ENCODE data around the gene KRT81.
"Not testable (repeated sequence)": the region's sequence is repeated elsewhere in the genome, so short reads cannot be mapped to it uniquely, and the experiment has no call there.

The KRT81 gene

DNA sequence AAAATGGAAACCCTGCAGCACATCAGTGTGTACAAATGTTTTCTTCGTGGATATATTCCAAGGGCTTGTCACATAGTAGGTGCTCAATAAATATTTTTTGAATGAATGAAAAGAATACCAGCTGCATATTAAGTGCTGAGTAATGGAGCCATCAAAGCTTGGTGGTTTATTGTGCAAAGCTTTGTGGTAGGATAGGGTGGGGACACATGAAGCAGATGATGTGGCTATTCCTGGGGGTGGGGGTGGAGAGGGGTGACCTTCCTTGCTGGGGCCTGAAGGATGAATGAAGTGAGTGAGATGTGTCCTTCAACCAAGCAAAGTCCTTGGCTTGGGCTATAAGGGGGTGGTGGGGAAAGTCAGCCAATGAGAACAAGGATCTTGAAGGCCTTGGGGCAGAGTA is 4.3 kb upstream of the KRT81 start:
- DNase-seq, result no peak

- DNase-seq, result no peak
Measured at GRCh38 chr12:52294803-52295202, 3.5 kb upstream of the KRT81 start.

GRCh38 chr12:52293926-52294325 is 2.6 kb upstream of the KRT81 start:
- DNase-seq, result no peak

DNA sequence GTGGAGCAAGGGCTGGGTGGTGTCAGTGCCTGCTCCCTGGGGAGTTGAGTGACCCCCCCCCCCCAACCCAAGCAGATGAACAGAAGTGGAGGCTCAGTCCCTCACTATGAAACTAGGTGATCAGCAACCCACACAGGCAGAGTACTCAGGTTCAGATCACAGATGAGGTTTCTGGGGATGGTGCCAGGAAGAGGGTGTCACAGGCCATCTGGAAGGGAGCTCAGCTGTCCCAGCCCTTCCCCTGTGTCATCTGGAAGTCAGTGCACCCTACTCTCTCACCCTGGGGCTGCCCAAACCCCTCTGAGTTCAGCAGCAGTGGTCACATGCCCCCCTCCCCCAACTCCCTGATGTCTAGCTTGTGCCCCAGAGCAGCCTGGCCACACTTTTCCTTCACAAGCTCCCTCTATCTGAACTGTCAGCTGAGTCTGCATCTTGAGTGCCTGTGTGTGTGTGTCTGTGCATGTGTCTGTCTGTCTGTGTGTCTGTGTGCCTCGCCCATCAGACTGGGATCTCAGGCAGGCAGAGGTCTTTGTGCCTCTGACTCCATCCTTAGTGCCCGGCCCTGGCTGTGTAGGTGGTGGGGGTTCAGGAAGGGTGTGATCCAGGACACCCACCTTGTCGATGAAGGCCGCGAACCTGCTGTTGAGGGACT is 725 bp downstream of the KRT81 start:
- not testable (repeated sequence) for DNase-seq

GRCh38 chr12:52287816-52288805 is 3.2 kb downstream of the KRT81 start:
- DNase-seq, result not testable (repeated sequence)

DNA sequence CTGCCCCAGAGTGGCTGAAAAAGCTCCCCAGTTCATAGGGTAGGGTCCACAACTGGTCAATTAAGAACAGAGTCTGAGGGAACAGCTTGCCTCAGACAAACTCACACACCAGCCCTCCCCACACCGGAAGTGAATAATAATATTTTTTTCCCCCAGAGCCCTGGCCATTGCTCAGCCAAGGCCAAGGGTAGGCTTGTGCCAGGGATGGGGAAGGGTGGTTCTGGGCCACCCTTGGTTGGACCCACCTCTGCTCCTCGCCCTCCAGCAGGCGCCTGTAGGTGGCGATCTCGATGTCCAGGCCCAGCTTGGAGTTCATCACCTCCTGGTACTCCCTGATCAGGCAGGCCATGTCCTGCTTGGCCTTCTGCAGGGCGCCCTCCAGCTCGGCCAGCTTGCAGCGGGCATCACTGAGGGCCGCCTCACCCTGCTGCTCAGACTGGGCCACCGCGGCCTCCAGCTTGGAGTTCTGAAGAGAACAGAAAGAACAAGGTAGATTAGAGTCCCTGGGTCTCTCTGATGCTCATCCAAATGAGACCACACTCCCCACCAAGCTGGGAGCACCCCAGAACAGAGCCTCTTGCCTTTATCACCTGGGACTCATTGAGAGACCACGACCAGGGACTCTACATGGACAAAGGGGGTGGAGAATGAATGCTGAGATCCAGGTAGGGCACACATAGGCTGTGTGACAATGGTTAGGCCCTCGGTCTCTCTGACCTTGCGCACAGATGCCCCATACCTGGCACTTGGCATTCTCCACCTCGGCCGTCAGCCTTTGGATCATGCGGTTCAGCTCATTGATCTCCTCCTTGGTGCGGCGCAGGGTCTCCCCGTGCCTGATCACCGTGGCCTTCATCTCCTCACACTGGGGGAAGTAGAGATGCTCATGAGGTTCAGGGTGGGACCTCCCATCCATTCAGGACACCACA is 4.2 kb downstream of the KRT81 start:
- not testable (repeated sequence) for DNase-seq

DNA sequence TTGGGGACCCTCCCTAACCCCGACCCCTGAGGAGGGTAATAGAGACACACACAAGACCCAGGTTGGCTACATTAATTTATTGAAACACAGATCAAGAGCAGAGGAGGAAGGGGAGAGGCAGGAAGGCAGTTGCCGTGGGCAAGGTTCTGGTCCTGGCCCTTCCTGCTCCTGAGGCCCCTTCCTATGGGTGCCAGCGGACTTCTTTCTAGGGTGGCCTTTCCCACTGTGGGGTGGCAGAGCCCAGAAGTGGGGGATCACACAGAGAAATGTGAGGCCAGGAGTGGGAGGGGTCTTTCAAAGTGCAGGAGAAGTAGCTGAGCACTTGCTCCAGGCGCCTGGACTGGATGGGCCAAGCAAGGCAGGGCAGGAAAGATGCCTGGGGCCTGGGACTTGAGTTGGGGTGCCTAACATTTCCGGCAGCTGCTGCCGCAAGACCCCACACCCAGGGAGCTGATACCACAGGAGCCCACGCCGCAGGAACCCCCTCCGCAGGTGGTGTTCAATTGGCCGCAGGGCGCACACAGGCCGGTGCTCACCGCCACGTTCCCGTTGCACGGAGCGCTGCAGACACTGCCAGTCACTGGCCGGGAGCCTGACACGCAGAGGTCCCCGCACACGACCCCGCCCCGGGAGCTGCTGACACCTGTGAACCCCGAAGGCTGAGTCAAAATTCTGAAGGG is 5.3 kb downstream of the KRT81 start:
- no peak for DNase-seq

DNA sequence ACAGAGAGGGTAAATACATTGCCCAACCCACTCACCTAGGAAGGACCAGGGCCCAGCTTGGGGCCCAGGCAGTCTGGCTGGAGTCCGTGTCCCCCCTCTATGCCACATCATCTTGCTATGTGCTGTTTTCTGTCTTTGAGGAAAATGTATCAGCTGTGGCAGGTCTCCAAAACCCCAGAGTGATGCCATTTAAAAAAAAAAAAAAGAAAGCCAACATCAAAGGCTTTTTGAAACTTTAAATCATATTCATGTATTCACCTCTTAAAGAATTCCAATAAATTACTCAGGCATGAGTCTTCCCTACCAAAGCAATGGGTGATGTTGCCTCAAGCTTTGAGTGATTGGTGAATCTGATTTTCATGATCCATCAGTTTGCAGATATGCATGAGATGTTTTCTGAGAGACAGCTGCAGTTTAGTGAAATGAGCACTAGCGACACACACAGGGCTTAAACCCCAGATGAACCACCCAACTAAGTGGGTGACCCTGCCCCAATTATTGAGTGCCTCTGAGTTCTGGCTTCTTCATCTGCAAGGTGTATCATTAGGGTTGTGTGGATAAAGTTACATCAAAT is 6.1 kb downstream of the KRT81 start:
- DNase-seq, result no peak

DNA sequence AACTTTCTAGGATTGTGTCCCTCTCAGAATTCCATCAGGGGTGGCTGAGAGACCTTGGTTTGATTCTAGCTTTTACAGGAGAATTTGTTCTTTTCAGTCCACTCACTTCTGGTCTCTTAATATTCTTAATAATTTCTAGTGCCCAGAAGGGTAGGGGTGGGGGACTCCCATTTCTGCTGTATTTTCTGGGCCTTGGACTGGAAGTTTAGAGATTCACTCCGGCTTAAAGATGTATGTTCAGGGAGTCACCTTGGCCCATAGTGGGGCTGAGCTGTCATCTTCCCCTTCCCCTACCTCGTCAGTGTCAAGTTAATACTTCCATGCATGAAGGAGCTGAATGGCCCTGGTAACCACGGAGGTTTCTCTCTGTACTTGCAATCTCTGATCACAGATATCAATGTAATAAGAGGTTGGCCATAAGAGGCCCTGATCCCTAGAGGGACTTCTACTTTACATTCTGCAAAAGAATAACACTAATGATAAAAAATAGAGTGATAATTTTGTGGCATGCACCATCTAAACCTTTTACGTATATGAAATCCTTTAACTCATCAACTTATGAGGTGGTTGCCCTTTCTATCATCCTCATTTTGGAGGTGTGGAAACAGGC is 6.7 kb downstream of the KRT81 start:
- DNase-seq, result no peak

- DNase-seq, result no peak
Measured at GRCh38 chr12:52280796-52281560, 10.4 kb downstream of the KRT81 start.

- no peak for DNase-seq
Measured at GRCh38 chr12:52280319-52280795, 11.0 kb downstream of the KRT81 start.

- no peak for DNase-seq
Measured at GRCh38 chr12:52279422-52280318, 11.7 kb downstream of the KRT81 start.

- DNase-seq, result peak; percentile 77
Measured at GRCh38 chr12:52278575-52279421, 12.5 kb downstream of the KRT81 start.

- no peak for DNase-seq
Measured at GRCh38 chr12:52277486-52278245, 13.7 kb downstream of the KRT81 start.

DNA sequence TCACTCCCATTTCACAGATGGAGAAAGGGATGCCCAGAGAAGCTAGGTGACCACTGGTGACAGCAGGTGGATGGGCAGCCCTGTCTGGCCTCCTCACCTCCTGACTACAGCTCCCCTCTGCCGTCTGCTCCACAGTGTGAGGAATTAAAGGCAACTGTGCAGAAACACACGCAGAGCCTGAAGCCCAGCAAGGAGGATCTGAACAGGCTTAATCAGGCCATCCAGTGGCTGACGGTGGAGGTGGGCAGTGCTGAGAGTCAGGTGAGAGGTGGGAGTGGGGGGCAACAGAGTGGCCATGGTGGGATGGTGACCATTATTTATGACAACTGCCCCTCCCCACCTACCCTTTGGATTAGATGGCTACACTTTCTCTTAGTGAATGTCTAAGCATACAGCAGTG is 15.6 kb downstream of the KRT81 start:
- DNase-seq, result no peak

DNA sequence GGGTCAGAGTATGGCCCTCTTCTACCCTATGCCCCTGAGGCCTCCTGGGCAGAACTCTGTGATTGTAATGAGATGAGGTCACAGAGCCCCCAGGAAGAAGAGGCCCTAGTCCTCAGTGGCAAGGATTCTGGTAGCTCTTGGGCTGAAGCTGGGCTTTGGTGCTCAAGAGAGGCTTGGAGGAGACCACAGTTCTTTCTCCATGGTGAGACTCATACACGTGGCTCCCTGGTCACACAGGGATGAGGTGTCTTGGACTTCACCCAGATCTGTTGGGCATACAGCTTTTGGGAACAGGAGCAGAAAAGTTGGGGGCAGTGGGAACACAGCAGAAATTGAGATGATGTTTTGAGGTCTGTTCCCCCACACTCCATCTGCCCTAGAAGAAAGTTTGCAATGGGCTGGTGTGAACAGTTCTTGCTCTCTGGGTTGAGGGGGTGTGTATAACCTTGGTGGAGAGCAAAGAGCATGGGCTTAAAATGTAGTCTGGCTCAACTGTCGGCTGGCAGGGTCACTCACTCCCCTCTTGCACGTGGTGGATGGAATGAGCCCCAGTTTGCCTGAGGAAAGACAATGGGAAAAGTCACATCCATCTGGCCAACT is 16.7 kb downstream of the KRT81 start, which contains the start of gene KRT86:
KRT86 (plus strand) TSS at position 125 of the 600 bp plus-strand sequence. CDS start 27,272 bp downstream, outside the sequence.
- no peak for DNase-seq

- no peak for DNase-seq
Measured at GRCh38 chr12:52271158-52271557, 20.2 kb downstream of the KRT81 start.
